Activated CD8-positive, alpha-beta memory T cell treated with anti-CD3 and anti-CD28 coated beads for 4 hours (primary cell): ENCODE results near the gene OR8K1.

ENCODE experiments used
- DNase-seq, 2 donors: peaks; one replicate each; pipeline ENCODE4 v3.0.0-alpha.2; 2020; ENCODE audit warnings: low read depth in 2 of 2

Gene OR8K1

GRCh38 chr11:56345739-56346138, at the start of gene OR8K1:
TSS of gene OR8K1 (plus strand) at chr11:56346039. CDS start at chr11:56346039, 0 bp downstream.
- no peak for DNase-seq

- DNase-seq = no peak
Observed at GRCh38 chr11:56296898-56297297, 48.9 kb upstream of the OR8K1 start.

DNA sequence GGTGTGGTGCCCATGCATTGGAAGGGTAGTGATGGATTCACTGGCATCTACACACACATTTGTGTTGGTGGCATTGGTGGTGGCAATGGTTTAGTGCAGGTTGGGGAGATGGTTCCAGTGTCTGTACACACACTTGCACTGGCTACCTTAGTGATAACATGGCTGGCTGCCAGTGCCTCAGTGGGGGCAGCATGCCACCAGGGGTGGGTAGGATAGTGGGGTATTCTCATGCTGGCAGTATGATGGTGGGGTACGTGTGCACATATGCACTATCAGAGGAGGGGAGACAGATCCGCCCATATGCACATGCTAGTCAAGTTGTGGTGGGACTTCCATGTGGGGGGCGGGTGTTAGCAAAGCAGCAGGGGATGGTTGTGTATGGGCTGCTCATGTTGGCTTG, 38.0 kb upstream of the OR8K1 start:
- no peak for DNase-seq

DNA sequence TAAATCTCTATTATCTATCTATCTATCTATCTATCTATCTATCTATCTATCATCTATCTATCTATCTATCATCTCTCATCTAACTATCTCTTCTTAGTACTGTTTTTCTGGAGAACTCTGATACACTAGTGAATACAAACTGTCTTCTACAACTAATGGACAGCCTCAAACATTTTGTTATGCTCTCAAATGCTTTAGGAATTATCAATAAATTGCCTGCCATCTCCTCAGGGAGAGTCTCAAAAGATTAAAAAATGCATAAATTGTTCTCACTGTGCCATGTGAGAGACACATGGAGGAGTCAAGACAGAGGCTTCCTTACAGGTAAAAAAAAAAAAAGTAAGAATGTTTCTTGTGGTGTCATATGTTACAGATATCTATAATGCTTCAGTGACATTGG, 31.0 kb upstream of the OR8K1 start, which contains the start of gene OR8K3:
Gene OR8K3, plus strand, starts transcription at position 301 of the 400 bp plus-strand sequence. CDS start 3,163 bp downstream, outside the sequence.
- DNase-seq = no peak

- DNase-seq = no peak
Observed at GRCh38 chr11:56331861-56332491, 13.9 kb upstream of the OR8K1 start.

- DNase-seq = no peak
Observed at GRCh38 chr11:56333156-56333555, 12.7 kb upstream of the OR8K1 start.

DNA sequence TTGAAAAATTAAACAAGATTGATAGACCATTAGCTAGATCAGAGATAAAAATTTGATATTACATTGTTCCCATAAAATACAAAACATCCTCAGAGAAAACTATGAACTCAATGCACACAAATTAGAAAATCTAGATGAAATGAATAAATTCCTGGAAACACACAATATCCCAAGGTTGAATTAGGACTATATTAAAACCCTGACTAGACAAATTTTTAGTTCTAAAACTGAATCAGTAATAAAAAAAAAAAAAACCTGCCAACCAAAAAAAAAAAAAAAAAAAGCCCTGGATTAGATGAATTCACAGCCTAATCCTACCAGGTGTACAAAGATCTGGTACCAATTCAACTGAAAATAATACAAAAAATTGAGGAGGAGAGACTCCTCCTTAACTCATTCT, 5.5 kb upstream of the OR8K1 start:
- DNase-seq = no peak

DNA sequence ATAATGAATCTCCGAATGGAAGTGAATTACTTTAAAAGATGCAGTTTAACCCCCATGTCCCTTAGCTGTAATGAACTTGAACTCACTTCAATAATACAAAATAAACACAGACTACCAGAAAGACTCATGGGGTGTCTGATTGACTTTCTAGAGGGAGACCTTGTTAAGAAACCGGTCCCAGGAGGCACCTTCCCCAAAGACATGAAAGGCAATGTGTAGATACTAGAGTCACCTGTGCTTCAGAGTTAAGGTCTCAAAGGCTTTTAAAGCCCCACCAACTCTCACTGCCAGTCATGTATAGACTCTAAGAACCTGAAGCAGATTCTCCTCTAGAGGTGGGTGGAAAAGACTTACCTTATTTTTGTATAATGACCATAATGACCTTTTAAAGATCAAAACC, 8.2 kb downstream of the OR8K1 start, which contains the start of gene OR8J1:
Gene OR8J1, plus strand, starts transcription at position 301 of the 400 bp plus-strand sequence. CDS start 5,956 bp downstream, outside the sequence.
- no peak for DNase-seq

DNA sequence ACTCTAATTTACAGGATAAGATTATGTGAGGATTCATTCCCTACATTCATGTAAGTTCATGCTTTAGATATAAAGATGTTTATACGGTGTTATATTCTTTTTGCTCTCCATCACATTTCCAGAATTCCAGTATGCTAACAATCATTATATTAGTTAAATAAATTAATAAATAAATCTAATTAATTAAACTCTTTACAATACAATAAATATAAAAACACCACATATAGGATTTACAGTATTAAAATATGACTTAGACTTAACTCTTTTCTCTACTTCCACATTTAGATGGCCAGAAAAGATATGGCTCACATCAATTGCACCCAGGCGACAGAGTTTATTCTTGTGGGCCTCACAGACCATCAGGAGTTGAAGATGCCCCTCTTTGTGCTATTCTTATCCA, 29.5 kb downstream of the OR8K1 start, which contains the start of gene OR8U1:
Gene OR8U1, plus strand, starts transcription at position 301 of the 400 bp plus-strand sequence. Its CDS starts 0 bp downstream, at position 301.
- no peak for DNase-seq

- no peak for DNase-seq
Observed at GRCh38 chr11:56380120-56380519, 34.3 kb downstream of the OR8K1 start.

- no peak for DNase-seq
Observed at GRCh38 chr11:56394381-56394780, 48.5 kb downstream of the OR8K1 start.

- DNase-seq = no peak
Observed at GRCh38 chr11:56396047-56396446, 50.2 kb downstream of the OR8K1 start.
